NB4 (cell line): ENCODE measurements around the gene B3GNT2.

Experiments used
- POLR2A ChIP-seq: IDR thresholded peaks from 2 replicates; pipeline ENCODE4 v1.6.1; 2011; ENCODE audit warnings: mild to moderate bottlenecking; ENCODE audit not compliant: insufficient read length; ENCODE audit errors: extremely low read depth
- TF ChIP-seq, protein P1 (sequence below): IDR thresholded peaks from 2 replicates; pipeline ENCODE4 v1.6.1; 2011; ENCODE audit warnings: low read depth, low read length
- TF ChIP-seq, protein P2 (sequence below): IDR thresholded peaks from one replicate; pipeline ENCODE4 v1.5.1; 2012; ENCODE audit warnings: low read depth, low read length

DNA sequence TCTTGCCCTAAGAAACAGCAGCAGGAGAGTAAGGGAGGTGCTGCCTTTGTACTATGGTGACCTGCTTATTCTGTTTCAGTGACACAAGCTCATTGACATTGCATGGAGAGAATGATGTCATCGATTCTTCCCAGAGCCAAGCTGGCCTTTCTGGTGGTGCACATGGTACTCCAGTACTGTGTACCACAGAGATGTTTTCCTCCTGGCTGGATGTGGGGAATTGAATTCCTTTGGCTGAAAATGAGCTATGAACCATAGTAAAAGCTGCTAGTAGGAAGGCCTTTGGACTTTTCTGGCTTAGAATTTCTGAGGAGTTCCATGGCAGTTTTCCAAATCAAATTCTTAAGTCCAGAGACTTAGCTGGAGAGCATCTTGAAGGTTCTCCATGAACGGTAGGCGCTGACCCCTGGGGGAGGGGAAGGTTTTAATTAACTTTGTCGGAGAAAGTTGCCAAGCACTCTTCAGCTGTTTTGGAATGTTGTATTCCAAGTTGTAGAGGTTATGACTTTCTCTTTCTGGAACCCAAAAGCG, 17.1 kb upstream of the B3GNT2 start:
- TF ChIP-seq, protein P1, sequence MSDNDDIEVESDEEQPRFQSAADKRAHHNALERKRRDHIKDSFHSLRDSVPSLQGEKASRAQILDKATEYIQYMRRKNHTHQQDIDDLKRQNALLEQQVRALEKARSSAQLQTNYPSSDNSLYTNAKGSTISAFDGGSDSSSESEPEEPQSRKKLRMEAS: no peak
- TF ChIP-seq, protein P2, sequence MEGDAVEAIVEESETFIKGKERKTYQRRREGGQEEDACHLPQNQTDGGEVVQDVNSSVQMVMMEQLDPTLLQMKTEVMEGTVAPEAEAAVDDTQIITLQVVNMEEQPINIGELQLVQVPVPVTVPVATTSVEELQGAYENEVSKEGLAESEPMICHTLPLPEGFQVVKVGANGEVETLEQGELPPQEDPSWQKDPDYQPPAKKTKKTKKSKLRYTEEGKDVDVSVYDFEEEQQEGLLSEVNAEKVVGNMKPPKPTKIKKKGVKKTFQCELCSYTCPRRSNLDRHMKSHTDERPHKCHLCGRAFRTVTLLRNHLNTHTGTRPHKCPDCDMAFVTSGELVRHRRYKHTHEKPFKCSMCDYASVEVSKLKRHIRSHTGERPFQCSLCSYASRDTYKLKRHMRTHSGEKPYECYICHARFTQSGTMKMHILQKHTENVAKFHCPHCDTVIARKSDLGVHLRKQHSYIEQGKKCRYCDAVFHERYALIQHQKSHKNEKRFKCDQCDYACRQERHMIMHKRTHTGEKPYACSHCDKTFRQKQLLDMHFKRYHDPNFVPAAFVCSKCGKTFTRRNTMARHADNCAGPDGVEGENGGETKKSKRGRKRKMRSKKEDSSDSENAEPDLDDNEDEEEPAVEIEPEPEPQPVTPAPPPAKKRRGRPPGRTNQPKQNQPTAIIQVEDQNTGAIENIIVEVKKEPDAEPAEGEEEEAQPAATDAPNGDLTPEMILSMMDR: no peak
- no peak for TF ChIP-seq POLR2A
